Measurements from ENCODE around the gene LIG4. TPM values are rescaled to one million over a fixed set of nuclear protein-coding genes. Genes with fewer than 3 reads are reported as not detected.
"Not testable (repeated sequence)": the region's sequence is repeated elsewhere in the genome, so short reads cannot be mapped to it uniquely, and the experiment has no call there.

Gene LIG4
- total RNA-seq, 1 experiment from 2014 or later = 5.7 TPM

DNA sequence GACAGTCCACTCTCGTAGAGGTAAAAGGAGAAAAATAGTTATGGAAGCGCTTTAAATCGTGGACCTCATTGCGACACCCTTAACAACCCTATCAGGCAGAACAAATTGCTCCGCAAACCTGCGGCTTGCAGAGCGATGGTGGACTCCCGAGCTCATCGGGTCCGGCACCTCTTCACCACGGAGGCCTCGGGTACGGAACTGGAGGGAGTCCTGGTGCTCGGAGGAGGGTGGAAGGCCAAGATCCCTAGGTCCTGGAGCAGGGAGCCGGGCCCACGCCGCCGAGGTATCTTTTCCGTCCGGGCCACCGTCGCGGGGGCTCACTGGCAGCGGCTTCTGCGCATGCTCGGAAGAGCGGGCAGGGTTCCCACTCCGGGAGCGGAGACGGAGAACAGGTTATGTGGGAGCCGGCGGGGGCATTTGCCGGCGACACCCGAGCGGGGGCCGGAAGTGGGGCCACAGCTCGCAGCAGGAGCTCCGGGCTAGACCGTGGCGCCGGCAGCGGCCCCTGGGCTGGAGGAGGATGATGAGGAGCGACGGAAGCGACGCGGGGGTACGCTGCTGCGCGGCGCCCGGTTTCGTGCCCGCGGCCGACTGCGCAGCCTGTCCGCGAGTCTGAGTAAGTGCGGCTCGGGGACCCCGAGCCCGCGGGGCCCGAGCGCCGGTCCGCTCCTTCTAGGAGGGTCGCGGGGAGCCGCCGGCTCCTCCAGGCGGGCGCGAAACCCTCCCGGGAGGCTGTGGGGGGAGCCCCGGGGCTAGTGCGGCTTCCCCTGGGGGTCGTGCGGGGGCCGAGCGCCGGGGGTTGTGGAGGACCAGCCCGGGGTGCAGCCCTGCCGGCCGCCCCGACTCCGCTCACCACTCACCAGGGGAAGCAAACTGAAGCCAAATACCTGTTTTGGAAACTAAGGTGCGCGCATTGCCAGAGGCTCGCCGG, 3.0 kb upstream of the LIG4 start, which contains the start of gene ABHD13 (continued):
- 0 out of 2 replicates have a peak, but pooled peaks have one; percentile 2 for TF ChIP-seq ZNF121 (CRISPR knock-in tag; IDR thresholded peaks at IDR 0.05)
- peak; percentile 86 for TF ChIP-seq FOXK1 (CRISPR knock-in tag; IDR thresholded peaks at IDR 0.05)
- peak; percentile 19; the same call in 1 of the 2 replicates for TF ChIP-seq ZNF219 (CRISPR knock-in tag; IDR thresholded peaks at IDR 0.05; ENCODE audit: borderline replicate concordance)

DNA sequence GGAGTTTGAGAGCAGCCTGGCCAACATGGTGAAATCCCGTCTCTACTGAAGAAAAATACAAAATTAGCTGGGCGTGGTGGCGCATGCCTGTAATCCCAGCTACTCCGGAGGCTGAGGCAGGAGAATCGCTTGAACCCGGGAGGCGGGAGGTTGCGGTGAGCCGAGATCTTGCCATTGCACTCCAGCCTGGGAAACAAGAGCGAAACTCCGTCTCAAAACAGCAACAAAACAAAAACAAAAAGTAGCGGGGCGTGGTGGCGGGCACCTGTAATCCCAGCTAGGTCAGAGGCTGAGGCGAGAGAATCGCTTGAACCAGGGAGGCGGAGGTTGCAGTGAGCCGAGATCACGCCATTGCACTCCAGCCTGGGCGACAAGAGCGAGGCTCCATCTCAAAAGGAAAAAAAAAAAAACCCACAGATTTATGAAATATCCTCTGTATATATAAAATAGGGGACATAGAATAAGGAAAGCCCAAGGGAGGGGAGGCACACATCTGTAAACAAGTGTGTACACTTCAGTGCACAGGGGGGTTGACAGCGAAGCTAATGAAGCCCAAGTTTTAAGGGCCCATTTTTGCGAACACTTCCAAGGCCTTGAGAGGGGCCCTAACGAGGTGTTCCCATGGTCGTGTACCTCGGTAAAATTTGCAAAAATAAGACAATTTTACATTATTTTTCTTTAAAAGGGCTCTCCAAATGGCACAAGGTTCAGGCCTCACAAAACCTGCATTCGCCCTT, 2.1 kb upstream of the LIG4 start:
- H3K36me3 Mint-ChIP-seq; H3K27me3 Mint-ChIP-seq (ENCODE audit: low read depth); H3K9me3 Mint-ChIP-seq; CTCF ChIA-PET; ATAC-seq; POLR2A ChIA-PET: not testable (repeated sequence)
- peaks cover 24% of the 10 kb centered on the region for H3K4me1 Mint-ChIP-seq
- DNase-seq (ENCODE audit: low spot score) = peak; percentile 6
- peak overlapping the region; percentile 74; the same call in 1 of the 2 replicates for H3K27ac Mint-ChIP-seq
- peak overlapping the region; percentile 88 for H3K4me3 Mint-ChIP-seq

DNA sequence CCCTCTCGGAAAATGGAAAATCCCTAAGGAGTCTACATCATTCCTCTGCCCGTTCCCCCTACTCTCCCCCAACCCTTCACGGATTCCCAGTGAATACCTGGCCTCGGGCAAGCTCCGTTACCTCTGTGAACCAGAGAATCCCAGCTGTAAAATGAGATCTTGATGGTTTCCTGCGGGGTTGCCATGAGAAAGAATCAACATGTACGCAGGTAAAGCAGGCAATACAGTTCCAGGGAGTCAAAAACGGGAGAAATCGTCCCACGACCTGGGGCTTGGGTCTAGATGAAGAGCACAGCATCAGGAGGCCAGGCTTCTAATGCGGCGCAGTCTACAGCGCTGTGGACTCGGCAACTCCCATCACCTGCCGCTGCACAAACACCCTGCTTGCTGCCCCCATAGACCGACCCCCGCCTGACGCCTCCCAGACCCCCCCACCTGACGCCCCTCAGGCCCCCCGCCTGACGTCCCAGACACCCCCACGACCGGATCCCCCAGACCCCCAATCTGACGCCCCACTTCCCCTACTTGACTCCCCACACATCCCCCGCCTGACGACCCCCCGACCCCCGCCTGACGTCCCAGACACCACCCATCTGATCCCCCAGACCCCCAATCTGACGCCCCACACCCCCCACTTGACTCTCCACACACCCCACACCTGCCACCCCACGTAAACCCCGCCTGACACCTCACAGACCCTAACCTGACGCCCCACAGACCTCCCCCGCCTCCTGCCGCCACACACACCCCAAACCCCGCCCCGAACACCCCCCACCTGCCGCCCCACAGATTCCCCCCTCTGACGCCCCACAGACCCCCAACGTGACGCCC, 680 bp downstream of the LIG4 start:
- peak overlapping the region; percentile 78 for H3K4me3 Mint-ChIP-seq
- no peaks in the 10 kb centered on the region for H3K9me3 Mint-ChIP-seq
- ATAC-seq (peak; percentile 34), DNase-seq (ENCODE audit: low spot score) (peak; percentile 17)
- peak overlapping the region; percentile 72; the same call in 1 of the 2 replicates for H3K27ac Mint-ChIP-seq
- H3K27me3 Mint-ChIP-seq (ENCODE audit: low read depth) = no peaks in the 10 kb centered on the region
- peaks cover 18% of the 10 kb centered on the region for H3K4me1 Mint-ChIP-seq
- ChIA-PET CTCF (interaction anchor here (0.6 kb wide), 1 partner anchor 34 kb away, joined by 4 read pairs; no protein-coding TSS in a partner anchor), POLR2A (no interaction called here)
- TF ChIP-seq ZNF219 (CRISPR knock-in tag; IDR thresholded peaks at IDR 0.05; ENCODE audit: borderline replicate concordance) (no peak), EMX1 (CRISPR knock-in tag; IDR thresholded peaks at IDR 0.05) (no peak), JAZF1 (CRISPR knock-in tag; IDR thresholded peaks at IDR 0.05) (no peak), JUN (CRISPR knock-in tag; IDR thresholded peaks at IDR 0.05) (no peak), ETV6 (CRISPR knock-in tag; IDR thresholded peaks at IDR 0.05) (no peak), TCF7 (CRISPR knock-in tag; IDR thresholded peaks at IDR 0.05; ENCODE audit: low read depth) (no peak), ATF1 (CRISPR knock-in tag; IDR thresholded peaks at IDR 0.05) (no peak)
- TF ChIP-seq, protein P1, sequence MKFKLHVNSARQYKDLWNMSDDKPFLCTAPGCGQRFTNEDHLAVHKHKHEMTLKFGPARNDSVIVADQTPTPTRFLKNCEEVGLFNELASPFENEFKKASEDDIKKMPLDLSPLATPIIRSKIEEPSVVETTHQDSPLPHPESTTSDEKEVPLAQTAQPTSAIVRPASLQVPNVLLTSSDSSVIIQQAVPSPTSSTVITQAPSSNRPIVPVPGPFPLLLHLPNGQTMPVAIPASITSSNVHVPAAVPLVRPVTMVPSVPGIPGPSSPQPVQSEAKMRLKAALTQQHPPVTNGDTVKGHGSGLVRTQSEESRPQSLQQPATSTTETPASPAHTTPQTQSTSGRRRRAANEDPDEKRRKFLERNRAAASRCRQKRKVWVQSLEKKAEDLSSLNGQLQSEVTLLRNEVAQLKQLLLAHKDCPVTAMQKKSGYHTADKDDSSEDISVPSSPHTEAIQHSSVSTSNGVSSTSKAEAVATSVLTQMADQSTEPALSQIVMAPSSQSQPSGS (CRISPR knock-in tag; IDR thresholded peaks at IDR 0.05; ENCODE audit: borderline replicate concordance, low read depth) = no peak
- TF ChIP-seq, protein P2, sequence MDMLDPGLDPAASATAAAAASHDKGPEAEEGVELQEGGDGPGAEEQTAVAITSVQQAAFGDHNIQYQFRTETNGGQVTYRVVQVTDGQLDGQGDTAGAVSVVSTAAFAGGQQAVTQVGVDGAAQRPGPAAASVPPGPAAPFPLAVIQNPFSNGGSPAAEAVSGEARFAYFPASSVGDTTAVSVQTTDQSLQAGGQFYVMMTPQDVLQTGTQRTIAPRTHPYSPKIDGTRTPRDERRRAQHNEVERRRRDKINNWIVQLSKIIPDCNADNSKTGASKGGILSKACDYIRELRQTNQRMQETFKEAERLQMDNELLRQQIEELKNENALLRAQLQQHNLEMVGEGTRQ (CRISPR knock-in tag; IDR thresholded peaks at IDR 0.05) = no peak
- H3K36me3 Mint-ChIP-seq = peaks cover 11% of the 10 kb centered on the region

DNA sequence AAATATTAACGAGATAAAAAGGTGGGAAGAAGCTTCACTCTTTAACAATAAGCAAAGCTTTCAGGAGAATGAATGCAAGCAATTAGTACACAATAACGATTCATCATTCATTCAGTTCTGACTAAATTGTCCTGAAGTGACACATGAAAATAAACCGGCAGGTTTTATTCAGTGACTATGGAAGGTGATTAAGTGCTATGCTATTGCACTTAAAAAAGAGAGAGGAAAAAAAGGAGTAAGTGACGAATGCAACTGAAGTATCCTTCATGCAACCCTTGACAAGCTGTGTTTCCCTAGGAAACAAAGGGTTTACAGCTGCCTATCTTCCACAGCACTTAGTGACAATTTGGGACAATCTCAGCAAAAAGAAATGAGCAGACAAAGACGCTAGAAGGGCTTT, 1.4 kb downstream of the LIG4 start:
- ChIA-PET POLR2A (no interaction called here), CTCF (no interaction called here)
- ATAC-seq = no peak
- peak overlapping the region; percentile 78 for H3K4me3 Mint-ChIP-seq
- H3K27me3 Mint-ChIP-seq (ENCODE audit: low read depth) = no peaks in the 10 kb centered on the region
- peaks cover 11% of the 10 kb centered on the region for H3K4me1 Mint-ChIP-seq
- H3K9me3 Mint-ChIP-seq = no peaks in the 10 kb centered on the region
- peaks cover 14% of the 10 kb centered on the region for H3K36me3 Mint-ChIP-seq
- H3K27ac Mint-ChIP-seq = no peak overlapping the region
- no peak for DNase-seq (ENCODE audit: low spot score)
- no peak for TF ChIP-seq ZNF416 (CRISPR knock-in tag; IDR thresholded peaks at IDR 0.05)
- no peak for TF ChIP-seq ZNF121 (CRISPR knock-in tag; IDR thresholded peaks at IDR 0.05)
- no peak for TF ChIP-seq ZNF423 (CRISPR knock-in tag; IDR thresholded peaks at IDR 0.05)
- no peak for TF ChIP-seq NR2C2 (CRISPR knock-in tag; IDR thresholded peaks at IDR 0.05)
- no peak for TF ChIP-seq FOXK1 (CRISPR knock-in tag; IDR thresholded peaks at IDR 0.05)
- no peak for TF ChIP-seq ZNF138 (CRISPR knock-in tag; conservative IDR thresholded peaks at IDR 0.05)
- TF ChIP-seq, protein P3, sequence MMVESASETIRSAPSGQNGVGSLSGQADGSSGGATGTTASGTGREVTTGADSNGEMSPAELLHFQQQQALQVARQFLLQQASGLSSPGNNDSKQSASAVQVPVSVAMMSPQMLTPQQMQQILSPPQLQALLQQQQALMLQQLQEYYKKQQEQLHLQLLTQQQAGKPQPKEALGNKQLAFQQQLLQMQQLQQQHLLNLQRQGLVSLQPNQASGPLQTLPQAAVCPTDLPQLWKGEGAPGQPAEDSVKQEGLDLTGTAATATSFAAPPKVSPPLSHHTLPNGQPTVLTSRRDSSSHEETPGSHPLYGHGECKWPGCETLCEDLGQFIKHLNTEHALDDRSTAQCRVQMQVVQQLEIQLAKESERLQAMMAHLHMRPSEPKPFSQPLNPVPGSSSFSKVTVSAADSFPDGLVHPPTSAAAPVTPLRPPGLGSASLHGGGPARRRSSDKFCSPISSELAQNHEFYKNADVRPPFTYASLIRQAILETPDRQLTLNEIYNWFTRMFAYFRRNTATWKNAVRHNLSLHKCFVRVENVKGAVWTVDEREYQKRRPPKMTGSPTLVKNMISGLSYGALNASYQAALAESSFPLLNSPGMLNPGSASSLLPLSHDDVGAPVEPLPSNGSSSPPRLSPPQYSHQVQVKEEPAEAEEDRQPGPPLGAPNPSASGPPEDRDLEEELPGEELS (CRISPR knock-in tag; IDR thresholded peaks at IDR 0.05) = no peak
- no peak for TF ChIP-seq EMX1 (CRISPR knock-in tag; IDR thresholded peaks at IDR 0.05)
- TF ChIP-seq, protein P4, sequence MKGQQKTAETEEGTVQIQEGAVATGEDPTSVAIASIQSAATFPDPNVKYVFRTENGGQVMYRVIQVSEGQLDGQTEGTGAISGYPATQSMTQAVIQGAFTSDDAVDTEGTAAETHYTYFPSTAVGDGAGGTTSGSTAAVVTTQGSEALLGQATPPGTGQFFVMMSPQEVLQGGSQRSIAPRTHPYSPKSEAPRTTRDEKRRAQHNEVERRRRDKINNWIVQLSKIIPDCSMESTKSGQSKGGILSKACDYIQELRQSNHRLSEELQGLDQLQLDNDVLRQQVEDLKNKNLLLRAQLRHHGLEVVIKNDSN (CRISPR knock-in tag; IDR thresholded peaks at IDR 0.05) = no peak
- TF ChIP-seq, protein P5, sequence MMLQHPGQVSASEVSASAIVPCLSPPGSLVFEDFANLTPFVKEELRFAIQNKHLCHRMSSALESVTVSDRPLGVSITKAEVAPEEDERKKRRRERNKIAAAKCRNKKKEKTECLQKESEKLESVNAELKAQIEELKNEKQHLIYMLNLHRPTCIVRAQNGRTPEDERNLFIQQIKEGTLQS (CRISPR knock-in tag; conservative IDR thresholded peaks at IDR 0.05) = no peak
